MM.1S (cell line): ENCODE measurements around the gene SETD3.

Source experiments
- DNase-seq: peaks from one replicate; pipeline ENCODE4 v3.0.0-alpha.2; 2015
- H2AFZ ChIP-seq: fragments of 300-600 bp; sonication (generic); 2 replicates; pipeline ENCODE4 v1.6.0; 2016; ENCODE audit warnings: antibody characterized with exemption, low read length
- H3F3A ChIP-seq: fragments of 300-600 bp; sonication (generic); 2 replicates; pipeline ENCODE4 v1.6.1; 2016; ENCODE audit warnings: mild to moderate bottlenecking, antibody characterized with exemption, low read length, moderate library complexity, mixed read lengths; ENCODE audit not compliant: insufficient read depth
- H3K27ac ChIP-seq: fragments of 300-600 bp; sonication (generic); 2 replicates; pipeline ENCODE4 v1.5.1; 2016; ENCODE audit warnings: mild to moderate bottlenecking, low read length
- H3K27me3 ChIP-seq: fragments of 300-600 bp; sonication (generic); replicated peaks from 2 replicates; pipeline ENCODE4 v1.6.0; 2016; ENCODE audit warnings: low read length; ENCODE audit not compliant: insufficient read depth
- H3K36me3 ChIP-seq: fragments of 300-600 bp; sonication (generic); replicated peaks from 2 replicates; pipeline ENCODE4 v1.6.1; 2016; ENCODE audit warnings: mild to moderate bottlenecking, low read length, mixed read lengths; ENCODE audit not compliant: insufficient read depth
- H3K4me1 ChIP-seq: fragments of 300-600 bp; sonication (generic); 2 replicates; pipeline ENCODE4 v1.6.1; 2016; ENCODE audit warnings: low read length, mixed read lengths
- H3K4me2 ChIP-seq: fragments of 300-600 bp; sonication (generic); 2 replicates; pipeline ENCODE4 v1.6.0; 2016; ENCODE audit warnings: low read depth, low read length
- H3K4me3 ChIP-seq: fragments of 300-600 bp; sonication (generic); 2 replicates; pipeline ENCODE4 v1.5.1; 2016; ENCODE audit warnings: low read length, mixed read lengths
- H3K79me2 ChIP-seq: fragments of 300-600 bp; sonication (generic); 2 replicates; pipeline ENCODE4 v1.6.1; 2016; ENCODE audit warnings: mixed run types, low read length, mixed read lengths
- H3K9ac ChIP-seq: fragments of 300-600 bp; sonication (generic); 2 replicates; pipeline ENCODE4 v1.6.1; 2016; ENCODE audit warnings: low read length, mixed read lengths
- H3K9me2 ChIP-seq: fragments of 300-600 bp; sonication (generic); replicated peaks from 2 replicates; pipeline ENCODE4 v1.6.1; 2016; ENCODE audit warnings: mild to moderate bottlenecking, low read length, mixed read lengths; ENCODE audit not compliant: insufficient read depth
- H3K9me3 ChIP-seq: fragments of 300-600 bp; sonication (generic); replicated peaks from 2 replicates; pipeline ENCODE4 v1.6.1; 2016; ENCODE audit warnings: mild to moderate bottlenecking, low read length, mixed read lengths; ENCODE audit not compliant: insufficient read depth
- H4K20me1 ChIP-seq: fragments of 300-600 bp; sonication (generic); 2 replicates; pipeline ENCODE4 v1.6.1; 2016; ENCODE audit warnings: mild to moderate bottlenecking, low read length, moderate library complexity, mixed read lengths; ENCODE audit not compliant: insufficient read depth
- CTCF ChIP-seq: fragments of 300-600 bp; sonication (generic); IDR thresholded peaks from 2 replicates; pipeline ENCODE4 v1.5.1; 2016; ENCODE audit warnings: antibody characterized with exemption, low read length, mixed read lengths
- EZH2 ChIP-seq: fragments of 300-600 bp; sonication (generic); optimal IDR thresholded peaks from 2 replicates; pipeline ENCODE3; 2017; ENCODE audit warnings: low read depth, mild to moderate bottlenecking, antibody characterized with exemption, low read length, mixed read lengths
- EZH2phosphoT487 ChIP-seq: fragments of 300-600 bp; sonication (generic); IDR thresholded peaks from 2 replicates; pipeline ENCODE4 v1.6.1; 2018; ENCODE audit warnings: antibody characterized with exemption, low read length

SETD3 gene

GRCh38 chr14:99423434-99423833, 57.2 kb downstream of the SETD3 start:
- H3K4me3 ChIP-seq: no peak overlapping the region
- H3K9ac ChIP-seq: no peak overlapping the region
- no peaks in the 10 kb centered on the region for H3K9me3 ChIP-seq
- H3K4me2 ChIP-seq: no peak overlapping the region
- H2AFZ ChIP-seq: no peak overlapping the region
- H3F3A ChIP-seq: no peaks in the 10 kb centered on the region
- no peaks in the 10 kb centered on the region for H3K27me3 ChIP-seq
- TF ChIP-seq EZH2phosphoT487 (no peak), EZH2 (no peak), CTCF (no peak)
- DNase-seq: no peak
- no peaks in the 10 kb centered on the region for H3K9me2 ChIP-seq
- H3K27ac ChIP-seq: no peak overlapping the region
- no peaks in the 10 kb centered on the region for H3K79me2 ChIP-seq
- no peaks in the 10 kb centered on the region for H4K20me1 ChIP-seq
- H3K36me3 ChIP-seq: no peaks in the 10 kb centered on the region
- H3K4me1 ChIP-seq: peaks cover 5% of the 10 kb centered on the region; the same call in 1 of the 2 replicates

- Histone ChIP-seq H3K79me2 (no peaks in the 10 kb centered on the region), H3K9me2 (no peaks in the 10 kb centered on the region), H3K27me3 (no peaks in the 10 kb centered on the region), H3F3A (no peaks in the 10 kb centered on the region), H4K20me1 (no peaks in the 10 kb centered on the region), H3K9me3 (no peaks in the 10 kb centered on the region), H3K36me3 (no peaks in the 10 kb centered on the region), H3K9ac (no peak overlapping the region), H3K4me1 (peaks cover 10% of the 10 kb centered on the region; the same call in 1 of the 2 replicates), H3K27ac (no peak overlapping the region), H3K4me3 (no peak overlapping the region), H2AFZ (no peak overlapping the region), H3K4me2 (no peak overlapping the region)
- TF ChIP-seq EZH2phosphoT487 (no peak), EZH2 (no peak), CTCF (no peak)
- no peak for DNase-seq
Measured at GRCh38 chr14:99422228-99423010, 58.2 kb downstream of the SETD3 start.

- DNase-seq: no peak
- Histone ChIP-seq H3K9ac (no peak overlapping the region), H3K9me3 (no peaks in the 10 kb centered on the region), H3K9me2 (no peaks in the 10 kb centered on the region), H3K4me1 (peaks cover 10% of the 10 kb centered on the region; the same call in 1 of the 2 replicates), H3K4me3 (no peak overlapping the region), H3K27me3 (no peaks in the 10 kb centered on the region), H3F3A (no peaks in the 10 kb centered on the region), H3K27ac (no peak overlapping the region), H4K20me1 (no peaks in the 10 kb centered on the region), H2AFZ (no peak overlapping the region), H3K36me3 (no peaks in the 10 kb centered on the region), H3K4me2 (no peak overlapping the region), H3K79me2 (no peaks in the 10 kb centered on the region)
- TF ChIP-seq CTCF (no peak), EZH2 (no peak), EZH2phosphoT487 (no peak)
Measured at GRCh38 chr14:99420711-99421110, 59.9 kb downstream of the SETD3 start.
